Measurements from ENCODE around the gene PARD3B. TPM values are rescaled to one million over a fixed set of nuclear protein-coding genes. Genes with fewer than 3 reads are reported as not detected.

Gene PARD3B
- total RNA-seq, 2 donors from 2014 or later = 15.0 to 17.8 TPM

DNA sequence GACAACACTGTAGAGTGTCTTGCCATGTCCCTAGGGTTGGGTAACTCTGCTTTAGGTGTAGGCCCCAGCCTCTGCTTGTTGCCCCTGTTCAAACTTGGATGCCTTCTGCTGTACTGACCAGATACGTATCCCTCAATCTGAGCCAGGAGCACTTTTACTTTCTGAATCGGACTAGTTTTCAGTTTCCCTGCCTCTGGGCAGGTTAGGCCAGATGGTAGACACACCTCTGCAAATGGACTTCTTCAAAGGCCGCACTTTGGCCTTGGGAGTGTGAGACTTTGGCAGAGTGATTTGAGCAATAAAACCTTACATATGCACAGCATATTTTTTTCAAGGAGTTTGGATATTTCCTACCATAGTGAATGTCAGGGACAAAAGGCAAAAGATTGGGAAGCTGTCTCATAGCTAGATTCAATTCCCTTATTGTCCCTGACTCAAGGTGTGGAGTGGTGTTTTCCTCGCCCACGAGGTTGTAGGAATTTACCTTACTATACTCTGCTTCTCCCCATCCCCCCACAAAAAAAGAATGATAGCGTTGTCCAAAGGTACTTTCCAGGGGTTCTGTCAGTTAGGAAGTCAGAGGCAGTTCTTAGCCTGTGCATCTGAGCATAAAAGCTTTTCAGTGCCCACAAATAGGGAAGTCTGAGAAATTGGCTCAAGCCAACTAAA, 15.3 kb upstream of the PARD3B start:
- H3K4me3 ChIP-seq = no peak overlapping the region
- DNase-seq (no peak), ATAC-seq (no peak)
- TF ChIP-seq, protein P1, sequence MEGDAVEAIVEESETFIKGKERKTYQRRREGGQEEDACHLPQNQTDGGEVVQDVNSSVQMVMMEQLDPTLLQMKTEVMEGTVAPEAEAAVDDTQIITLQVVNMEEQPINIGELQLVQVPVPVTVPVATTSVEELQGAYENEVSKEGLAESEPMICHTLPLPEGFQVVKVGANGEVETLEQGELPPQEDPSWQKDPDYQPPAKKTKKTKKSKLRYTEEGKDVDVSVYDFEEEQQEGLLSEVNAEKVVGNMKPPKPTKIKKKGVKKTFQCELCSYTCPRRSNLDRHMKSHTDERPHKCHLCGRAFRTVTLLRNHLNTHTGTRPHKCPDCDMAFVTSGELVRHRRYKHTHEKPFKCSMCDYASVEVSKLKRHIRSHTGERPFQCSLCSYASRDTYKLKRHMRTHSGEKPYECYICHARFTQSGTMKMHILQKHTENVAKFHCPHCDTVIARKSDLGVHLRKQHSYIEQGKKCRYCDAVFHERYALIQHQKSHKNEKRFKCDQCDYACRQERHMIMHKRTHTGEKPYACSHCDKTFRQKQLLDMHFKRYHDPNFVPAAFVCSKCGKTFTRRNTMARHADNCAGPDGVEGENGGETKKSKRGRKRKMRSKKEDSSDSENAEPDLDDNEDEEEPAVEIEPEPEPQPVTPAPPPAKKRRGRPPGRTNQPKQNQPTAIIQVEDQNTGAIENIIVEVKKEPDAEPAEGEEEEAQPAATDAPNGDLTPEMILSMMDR (IDR thresholded peaks at IDR 0.05) = no peak
- TF ChIP-seq POLR2A (IDR thresholded peaks at IDR 0.05) = no peak
- no peaks in the 10 kb centered on the region for H3K27me3 ChIP-seq
- peaks cover 4% of the 10 kb centered on the region for H3K4me1 ChIP-seq
- 60 to 67% methylated on average over 6 of the region's 6 CpGs for WGBS, 2 donors
- no peaks in the 10 kb centered on the region for H3K9me3 ChIP-seq
- intact Hi-C loops (cut with DNase I) = no loop called here
- no peaks in the 10 kb centered on the region for H3K36me3 ChIP-seq (replicated peaks in 1 of 2; ENCODE audit: insufficient read depth in 1 of 2, low read depth in 2 of 2)
- no peak overlapping the region for H3K27ac ChIP-seq

DNA sequence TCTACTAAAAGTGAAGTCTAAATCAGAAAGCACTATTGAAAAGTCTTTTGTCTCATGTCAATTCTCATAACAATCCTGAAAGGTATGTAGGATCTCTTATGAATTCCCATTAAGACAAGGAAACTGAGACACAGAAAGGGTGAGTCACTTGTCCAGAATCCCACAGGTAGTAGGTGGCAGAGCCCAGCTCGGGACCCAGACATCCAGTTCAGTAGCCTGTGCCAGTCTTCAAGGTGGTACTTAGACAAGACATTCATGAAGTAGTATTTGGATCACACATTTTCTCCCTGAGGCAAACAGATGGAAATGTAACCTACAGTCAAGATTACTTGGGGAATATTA, 14.8 kb upstream of the PARD3B start:
- ATAC-seq (no peak), DNase-seq (no peak)
- intact Hi-C loops (cut with DNase I) = no loop called here
- Histone ChIP-seq H3K9me3 (no peaks in the 10 kb centered on the region), H3K27me3 (no peaks in the 10 kb centered on the region), H3K36me3 (replicated peaks in 1 of 2; ENCODE audit: insufficient read depth in 1 of 2, low read depth in 2 of 2) (no peaks in the 10 kb centered on the region), H3K27ac (no peak overlapping the region), H3K4me1 (peaks cover 4% of the 10 kb centered on the region), H3K4me3 (no peak overlapping the region)
- TF ChIP-seq POLR2A (IDR thresholded peaks at IDR 0.05) = no peak
- TF ChIP-seq, protein P1 (IDR thresholded peaks at IDR 0.05) = no peak
- 91 to 100% methylated on average over 1 of the region's 1 CpG for WGBS, 2 donors

DNA sequence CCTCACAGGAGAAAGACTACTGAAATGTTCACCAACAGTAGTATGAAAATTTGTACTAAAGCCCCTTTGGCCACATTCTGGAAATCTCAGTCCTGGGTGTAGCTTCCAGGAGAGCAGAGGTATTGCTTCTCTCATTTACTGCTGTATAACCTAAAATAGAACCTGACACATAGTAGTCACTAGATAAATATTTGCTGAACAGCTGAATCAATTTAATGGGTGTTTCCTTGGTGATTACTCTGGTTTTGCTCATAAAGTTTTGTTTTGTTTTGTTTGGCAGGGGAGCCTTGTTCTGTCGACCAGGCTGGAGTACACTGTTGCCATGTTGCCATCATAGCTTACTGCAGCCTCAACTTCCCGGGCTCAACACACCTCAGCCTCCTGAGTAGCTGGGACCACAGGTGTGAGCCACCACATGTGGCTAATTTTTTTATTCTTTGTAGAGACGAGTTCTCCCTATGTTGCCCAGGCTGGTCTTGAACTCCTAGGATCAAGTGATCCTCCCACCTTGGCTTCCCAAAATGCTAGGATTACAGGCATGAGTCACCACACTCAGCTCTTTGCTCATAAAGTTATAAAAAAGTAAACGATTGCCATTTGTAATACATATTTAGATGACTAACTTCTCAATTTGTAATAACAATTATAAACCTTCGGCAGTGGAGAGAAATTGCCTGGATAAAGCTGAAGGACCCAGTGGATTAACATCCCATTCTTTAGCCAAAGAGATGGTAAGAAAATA, 11.5 kb upstream of the PARD3B start:
- H3K27me3 ChIP-seq = no peaks in the 10 kb centered on the region
- ATAC-seq = peak; percentile 82

DNA sequence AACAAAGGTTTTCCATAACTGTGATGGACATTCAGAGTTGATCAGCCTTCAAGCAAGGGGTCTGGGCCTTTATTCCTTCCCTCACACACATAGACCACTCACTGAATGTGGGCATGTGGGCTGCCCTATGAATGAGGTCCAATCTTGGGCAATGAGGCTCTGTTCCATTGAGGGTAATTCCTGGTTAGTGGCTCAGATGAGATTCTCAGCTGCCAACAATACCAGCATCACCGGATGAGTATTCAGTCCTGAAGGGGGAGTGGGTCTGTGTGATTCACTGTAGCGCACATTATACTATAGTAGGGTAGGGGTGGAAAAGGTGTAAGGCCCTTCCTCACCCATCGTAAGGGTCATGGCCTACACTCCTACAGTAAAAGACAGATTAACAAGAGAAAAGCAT, 9.9 kb upstream of the PARD3B start:
- ATAC-seq (no peak), DNase-seq (no peak)
- TF ChIP-seq POLR2A (IDR thresholded peaks at IDR 0.05) = no peak
- TF ChIP-seq, protein P1 (IDR thresholded peaks at IDR 0.05) = no peak
- Histone ChIP-seq H3K4me1 (peaks cover 4% of the 10 kb centered on the region), H3K36me3 (replicated peaks in 1 of 2; ENCODE audit: insufficient read depth in 1 of 2, low read depth in 2 of 2) (no peaks in the 10 kb centered on the region), H3K27me3 (no peaks in the 10 kb centered on the region), H3K27ac (no peak overlapping the region), H3K4me3 (no peak overlapping the region), H3K9me3 (no peaks in the 10 kb centered on the region)
- WGBS, 2 donors = 98 to 100% methylated on average over 3 of the region's 3 CpGs
- intact Hi-C loops (cut with DNase I) = no loop called here

More for the DNA sequence above, 11.5 kb upstream of the PARD3B start:
- intact Hi-C loops (cut with DNase I) = no loop called here
- DNase-seq = no peak
- peaks cover 4% of the 10 kb centered on the region for H3K4me1 ChIP-seq
- no peak overlapping the region for H3K27ac ChIP-seq
- TF ChIP-seq, protein P1 (IDR thresholded peaks at IDR 0.05) = no peak
- no peak for TF ChIP-seq POLR2A (IDR thresholded peaks at IDR 0.05)
- no peaks in the 10 kb centered on the region for H3K36me3 ChIP-seq (replicated peaks in 1 of 2; ENCODE audit: insufficient read depth in 1 of 2, low read depth in 2 of 2)
- H3K9me3 ChIP-seq = no peaks in the 10 kb centered on the region
- WGBS, 2 donors = 65 to 75% methylated on average over 5 of the region's 5 CpGs
- no peak overlapping the region for H3K4me3 ChIP-seq
